GM23338 (cell line): ENCODE results near the gene GCSH. TPM values are rescaled to one million over a fixed set of nuclear protein-coding genes. Genes with fewer than 3 reads are reported as not detected.

Source experiments
- ATAC-seq: fragments of 200-7000 bp; cut with Tn5 transposase; 3 replicates; pipeline ENCODE4 v1.9.1; 2020
- DNase-seq: peaks from one replicate; pipeline ENCODE4 v3.0.0-alpha.2; 2015; ENCODE audit warnings: low spot score
- H2AFZ ChIP-seq: fragments of 200-600 bp; sonication (generic); 2 replicates; pipeline ENCODE4 v1.8.0; 2016; ENCODE audit warnings: antibody characterized with exemption, mild to moderate bottlenecking, moderate library complexity
- H3F3A ChIP-seq: fragments of 200-600 bp; sonication (generic); replicated peaks from 2 replicates; pipeline ENCODE4 v1.8.0; 2017; ENCODE audit warnings: antibody characterized with exemption, mixed run types, low read depth
- H3K27ac ChIP-seq: fragments of 200-600 bp; sonication (generic); 2 replicates; pipeline ENCODE4 v1.6.1; 2016; ENCODE audit warnings: low read depth
- H3K27me3 ChIP-seq: fragments of 200-600 bp; sonication (generic); 2 replicates; pipeline ENCODE4 v1.8.0; 2016; ENCODE audit warnings: mild to moderate bottlenecking, mixed run types, moderate library complexity; ENCODE audit not compliant: insufficient read depth
- H3K36me3 ChIP-seq: fragments of 200-600 bp; sonication (generic); 2 replicates; pipeline ENCODE4 v1.8.0; 2016; ENCODE audit warnings: mild to moderate bottlenecking; ENCODE audit not compliant: insufficient read depth
- H3K4me1 ChIP-seq: fragments of 200-600 bp; sonication (generic); 2 replicates; pipeline ENCODE4 v1.8.0; 2016; ENCODE audit warnings: mild to moderate bottlenecking, moderate library complexity; ENCODE audit not compliant: insufficient read depth
- H3K4me2 ChIP-seq: fragments of 200-600 bp; sonication (generic); 2 replicates; pipeline ENCODE4 v1.7.1; 2017; ENCODE audit warnings: mixed run types
- H3K4me3 ChIP-seq: fragments of 200-600 bp; sonication (generic); 2 replicates; pipeline ENCODE4 v1.6.1; 2016; ENCODE audit warnings: mixed run types
- H3K79me2 ChIP-seq: fragments of 200-600 bp; sonication (generic); replicated peaks from 2 replicates; pipeline ENCODE4 v1.8.0; 2017; ENCODE audit warnings: mild to moderate bottlenecking; ENCODE audit not compliant: insufficient read depth
- H3K9me2 ChIP-seq: fragments of 200-600 bp; sonication (generic); 2 replicates; pipeline ENCODE4 v1.8.0; 2017; ENCODE audit not compliant: insufficient read depth
- H4K20me1 ChIP-seq: fragments of 200-600 bp; sonication (generic); replicated peaks from 2 replicates; pipeline ENCODE4 v1.8.0; 2017; ENCODE audit warnings: mild to moderate bottlenecking; ENCODE audit not compliant: insufficient read depth
- H3K27ac Mint-ChIP-seq: 2 replicates; pipeline ENCODE4 v1.8.0; 2020; ENCODE audit warnings: inconsistent platforms, mild to moderate bottlenecking, moderate library complexity, mixed read lengths
- H3K27me3 Mint-ChIP-seq: 3 replicates; pipeline ENCODE4 v1.8.0; 2022; ENCODE audit warnings: low read depth, mild to moderate bottlenecking, moderate library complexity, mixed read lengths, inconsistent platforms; ENCODE audit not compliant: insufficient read depth, poor library complexity
- H3K36me3 Mint-ChIP-seq: 3 replicates; pipeline ENCODE4 v1.8.0; 2021; ENCODE audit warnings: low read depth, mild to moderate bottlenecking, inconsistent platforms, moderate library complexity, mixed read lengths
- H3K4me1 Mint-ChIP-seq: 3 replicates; pipeline ENCODE4 v1.8.0; 2020; ENCODE audit warnings: mild to moderate bottlenecking, inconsistent platforms, mixed read lengths
- H3K4me3 Mint-ChIP-seq: 3 replicates; pipeline ENCODE4 v1.8.0; 2021; ENCODE audit warnings: moderate library complexity, mild to moderate bottlenecking, inconsistent platforms, mixed read lengths
- H3K9me3 Mint-ChIP-seq: 3 replicates; pipeline ENCODE4 v1.8.0; 2020; ENCODE audit warnings: moderate library complexity, mild to moderate bottlenecking, inconsistent platforms, mixed read lengths
- CREB1 ChIP-seq: fragments of 250-450 bp; sonication (Bioruptor Pico); IDR thresholded peaks from 2 replicates; pipeline ENCODE4 v1.5.0; 2020; ENCODE audit warnings: low read depth, mild to moderate bottlenecking, moderate library complexity
- CTCF ChIP-seq, 2 experiments: fragments of 200-600 bp in 1 of 2; sonication (generic) in 1 of 2; conservative IDR thresholded peaks; 2 replicates each; pipeline versions ENCODE4 v1.5.1 to v1.6.1; 2016 to 2017; ENCODE audit warnings: antibody characterized with exemption in 2 of 2, low read depth in 2 of 2, mild to moderate bottlenecking in 2 of 2, moderate library complexity in 1 of 2
- EZH2 ChIP-seq: fragments of 200-600 bp; sonication (generic); IDR thresholded peaks from one replicate; pipeline ENCODE4 v1.8.0; 2017; ENCODE audit warnings: antibody characterized with exemption, mild to moderate bottlenecking, low read depth; ENCODE audit not compliant: unreplicated experiment
- EZH2phosphoT487 ChIP-seq: fragments of 200-600 bp; sonication (generic); IDR thresholded peaks from one replicate; pipeline ENCODE4 v1.8.1; 2018; ENCODE audit warnings: antibody characterized with exemption; ENCODE audit not compliant: unreplicated experiment
- JUNB ChIP-seq: IDR thresholded peaks from one replicate; pipeline ENCODE4 v1.6.1; 2016; ENCODE audit warnings: antibody characterized with exemption; ENCODE audit not compliant: unreplicated experiment
- NANOG ChIP-seq: IDR thresholded peaks from 2 replicates; pipeline ENCODE4 v1.6.1; 2016; ENCODE audit warnings: antibody characterized with exemption, borderline replicate concordance
- POLR2AphosphoS5 ChIP-seq: IDR thresholded peaks from 2 replicates; pipeline ENCODE4 v1.6.1; 2016; ENCODE audit warnings: antibody characterized with exemption, low read depth
- STAT1 ChIP-seq: IDR thresholded peaks from one replicate; pipeline ENCODE4 v1.6.1; 2016; ENCODE audit warnings: antibody characterized with exemption; ENCODE audit not compliant: unreplicated experiment
- ZNF114 ChIP-seq: fragments of 250-450 bp; sonication (Bioruptor Pico); IDR thresholded peaks from 2 replicates; pipeline ENCODE4 v1.5.0; 2020; ENCODE audit warnings: mild to moderate bottlenecking, moderate library complexity
- ZNF331 ChIP-seq: fragments of 250-450 bp; sonication (Bioruptor Pico); IDR thresholded peaks from 2 replicates; pipeline ENCODE4 v1.5.0; 2020; ENCODE audit warnings: low read depth, mild to moderate bottlenecking, moderate library complexity
- polyA plus RNA-seq: library from polyadenylated mRNA; unstranded; fragments of >200 nt; fragmentation: Nextera tagmentation; extraction: Ambion mirVana; gene quantifications from 2 replicates; pipeline ENCODE4 v1.2.1, GENCODE V29; 2016
- total RNA-seq: library from RNA; depleted of rRNA; stranded (reverse); fragments of >200 nt; shearing (Covaris generic); gene quantifications from 2 replicates; pipeline ENCODE4 v1.2.3, GENCODE V29; 2014
- TF ChIP-seq, protein P1 (sequence below): fragments of 250-450 bp; sonication (Bioruptor Pico); IDR thresholded peaks from 2 replicates; pipeline ENCODE4 v1.5.0; 2020; ENCODE audit warnings: mild to moderate bottlenecking, moderate library complexity
- TF ChIP-seq, protein P2 (sequence below): IDR thresholded peaks from one replicate; pipeline ENCODE4 v1.6.1; 2018; ENCODE audit warnings: antibody characterized with exemption; ENCODE audit not compliant: unreplicated experiment
- TF ChIP-seq, protein P3 (sequence below): IDR thresholded peaks from 2 replicates; pipeline ENCODE4 v1.6.1; 2016; ENCODE audit warnings: antibody characterized with exemption

GCSH gene
- total and polyA plus RNA-seq, 2 experiments from 2014 or later, result 118 to 389 TPM

DNA sequence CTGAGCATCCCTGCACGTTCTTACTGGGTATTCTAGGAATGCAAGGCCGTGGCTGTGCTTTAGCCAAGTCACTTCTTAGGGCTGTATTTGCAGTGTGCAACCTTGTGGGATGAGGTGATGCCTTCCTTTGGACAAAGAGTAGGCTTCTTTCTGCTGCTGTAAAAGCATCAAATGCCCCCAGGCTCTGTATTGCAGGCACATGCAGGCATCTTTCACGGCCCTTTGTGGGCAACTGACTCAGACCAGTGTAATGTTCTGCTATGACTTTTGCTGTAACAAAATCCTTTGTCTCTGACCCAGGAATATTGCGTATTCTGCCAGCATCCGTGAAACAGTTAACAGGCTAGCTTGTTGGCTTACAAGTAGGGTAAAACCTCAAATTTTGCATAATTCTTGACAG, 30.9 kb upstream of the GCSH start:
- TF ChIP-seq EZH2phosphoT487, result no peak
- no peak for TF ChIP-seq NANOG
- TF ChIP-seq, protein P1, sequence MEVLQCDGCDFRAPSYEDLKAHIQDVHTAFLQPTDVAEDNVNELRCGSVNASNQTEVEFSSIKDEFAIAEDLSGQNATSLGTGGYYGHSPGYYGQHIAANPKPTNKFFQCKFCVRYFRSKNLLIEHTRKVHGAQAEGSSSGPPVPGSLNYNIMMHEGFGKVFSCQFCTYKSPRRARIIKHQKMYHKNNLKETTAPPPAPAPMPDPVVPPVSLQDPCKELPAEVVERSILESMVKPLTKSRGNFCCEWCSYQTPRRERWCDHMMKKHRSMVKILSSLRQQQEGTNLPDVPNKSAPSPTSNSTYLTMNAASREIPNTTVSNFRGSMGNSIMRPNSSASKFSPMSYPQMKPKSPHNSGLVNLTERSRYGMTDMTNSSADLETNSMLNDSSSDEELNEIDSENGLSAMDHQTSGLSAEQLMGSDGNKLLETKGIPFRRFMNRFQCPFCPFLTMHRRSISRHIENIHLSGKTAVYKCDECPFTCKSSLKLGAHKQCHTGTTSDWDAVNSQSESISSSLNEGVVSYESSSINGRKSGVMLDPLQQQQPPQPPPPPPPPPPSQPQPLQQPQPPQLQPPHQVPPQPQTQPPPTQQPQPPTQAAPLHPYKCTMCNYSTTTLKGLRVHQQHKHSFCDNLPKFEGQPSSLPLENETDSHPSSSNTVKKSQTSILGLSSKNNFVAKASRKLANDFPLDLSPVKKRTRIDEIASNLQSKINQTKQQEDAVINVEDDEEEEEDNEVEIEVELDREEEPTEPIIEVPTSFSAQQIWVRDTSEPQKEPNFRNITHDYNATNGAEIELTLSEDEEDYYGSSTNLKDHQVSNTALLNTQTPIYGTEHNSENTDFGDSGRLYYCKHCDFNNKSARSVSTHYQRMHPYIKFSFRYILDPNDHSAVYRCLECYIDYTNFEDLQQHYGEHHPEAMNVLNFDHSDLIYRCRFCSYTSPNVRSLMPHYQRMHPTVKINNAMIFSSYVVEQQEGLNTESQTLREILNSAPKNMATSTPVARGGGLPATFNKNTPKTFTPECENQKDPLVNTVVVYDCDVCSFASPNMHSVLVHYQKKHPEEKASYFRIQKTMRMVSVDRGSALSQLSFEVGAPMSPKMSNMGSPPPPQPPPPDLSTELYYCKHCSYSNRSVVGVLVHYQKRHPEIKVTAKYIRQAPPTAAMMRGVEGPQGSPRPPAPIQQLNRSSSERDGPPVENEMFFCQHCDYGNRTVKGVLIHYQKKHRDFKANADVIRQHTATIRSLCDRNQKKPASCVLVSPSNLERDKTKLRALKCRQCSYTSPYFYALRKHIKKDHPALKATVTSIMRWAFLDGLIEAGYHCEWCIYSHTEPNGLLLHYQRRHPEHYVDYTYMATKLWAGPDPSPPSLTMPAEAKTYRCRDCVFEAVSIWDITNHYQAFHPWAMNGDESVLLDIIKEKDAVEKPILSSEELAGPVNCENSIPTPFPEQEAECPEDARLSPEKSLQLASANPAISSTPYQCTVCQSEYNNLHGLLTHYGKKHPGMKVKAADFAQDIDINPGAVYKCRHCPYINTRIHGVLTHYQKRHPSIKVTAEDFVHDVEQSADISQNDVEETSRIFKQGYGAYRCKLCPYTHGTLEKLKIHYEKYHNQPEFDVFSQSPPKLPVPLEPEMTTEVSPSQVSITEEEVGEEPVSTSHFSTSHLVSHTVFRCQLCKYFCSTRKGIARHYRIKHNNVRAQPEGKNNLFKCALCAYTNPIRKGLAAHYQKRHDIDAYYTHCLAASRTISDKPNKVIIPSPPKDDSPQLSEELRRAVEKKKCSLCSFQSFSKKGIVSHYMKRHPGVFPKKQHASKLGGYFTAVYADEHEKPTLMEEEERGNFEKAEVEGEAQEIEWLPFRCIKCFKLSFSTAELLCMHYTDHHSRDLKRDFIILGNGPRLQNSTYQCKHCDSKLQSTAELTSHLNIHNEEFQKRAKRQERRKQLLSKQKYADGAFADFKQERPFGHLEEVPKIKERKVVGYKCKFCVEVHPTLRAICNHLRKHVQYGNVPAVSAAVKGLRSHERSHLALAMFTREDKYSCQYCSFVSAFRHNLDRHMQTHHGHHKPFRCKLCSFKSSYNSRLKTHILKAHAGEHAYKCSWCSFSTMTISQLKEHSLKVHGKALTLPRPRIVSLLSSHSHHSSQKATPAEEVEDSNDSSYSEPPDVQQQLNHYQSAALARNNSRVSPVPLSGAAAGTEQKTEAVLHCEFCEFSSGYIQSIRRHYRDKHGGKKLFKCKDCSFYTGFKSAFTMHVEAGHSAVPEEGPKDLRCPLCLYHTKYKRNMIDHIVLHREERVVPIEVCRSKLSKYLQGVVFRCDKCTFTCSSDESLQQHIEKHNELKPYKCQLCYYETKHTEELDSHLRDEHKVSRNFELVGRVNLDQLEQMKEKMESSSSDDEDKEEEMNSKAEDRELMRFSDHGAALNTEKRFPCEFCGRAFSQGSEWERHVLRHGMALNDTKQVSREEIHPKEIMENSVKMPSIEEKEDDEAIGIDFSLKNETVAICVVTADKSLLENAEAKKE (CRISPR knock-in tag), result no peak
- TF ChIP-seq ZNF331 (CRISPR knock-in tag), result no peak
- TF ChIP-seq EZH2, result no peak
- no peak for TF ChIP-seq POLR2AphosphoS5
- TF ChIP-seq STAT1, result no peak
- TF ChIP-seq JUNB, result no peak
- TF ChIP-seq, protein P2, sequence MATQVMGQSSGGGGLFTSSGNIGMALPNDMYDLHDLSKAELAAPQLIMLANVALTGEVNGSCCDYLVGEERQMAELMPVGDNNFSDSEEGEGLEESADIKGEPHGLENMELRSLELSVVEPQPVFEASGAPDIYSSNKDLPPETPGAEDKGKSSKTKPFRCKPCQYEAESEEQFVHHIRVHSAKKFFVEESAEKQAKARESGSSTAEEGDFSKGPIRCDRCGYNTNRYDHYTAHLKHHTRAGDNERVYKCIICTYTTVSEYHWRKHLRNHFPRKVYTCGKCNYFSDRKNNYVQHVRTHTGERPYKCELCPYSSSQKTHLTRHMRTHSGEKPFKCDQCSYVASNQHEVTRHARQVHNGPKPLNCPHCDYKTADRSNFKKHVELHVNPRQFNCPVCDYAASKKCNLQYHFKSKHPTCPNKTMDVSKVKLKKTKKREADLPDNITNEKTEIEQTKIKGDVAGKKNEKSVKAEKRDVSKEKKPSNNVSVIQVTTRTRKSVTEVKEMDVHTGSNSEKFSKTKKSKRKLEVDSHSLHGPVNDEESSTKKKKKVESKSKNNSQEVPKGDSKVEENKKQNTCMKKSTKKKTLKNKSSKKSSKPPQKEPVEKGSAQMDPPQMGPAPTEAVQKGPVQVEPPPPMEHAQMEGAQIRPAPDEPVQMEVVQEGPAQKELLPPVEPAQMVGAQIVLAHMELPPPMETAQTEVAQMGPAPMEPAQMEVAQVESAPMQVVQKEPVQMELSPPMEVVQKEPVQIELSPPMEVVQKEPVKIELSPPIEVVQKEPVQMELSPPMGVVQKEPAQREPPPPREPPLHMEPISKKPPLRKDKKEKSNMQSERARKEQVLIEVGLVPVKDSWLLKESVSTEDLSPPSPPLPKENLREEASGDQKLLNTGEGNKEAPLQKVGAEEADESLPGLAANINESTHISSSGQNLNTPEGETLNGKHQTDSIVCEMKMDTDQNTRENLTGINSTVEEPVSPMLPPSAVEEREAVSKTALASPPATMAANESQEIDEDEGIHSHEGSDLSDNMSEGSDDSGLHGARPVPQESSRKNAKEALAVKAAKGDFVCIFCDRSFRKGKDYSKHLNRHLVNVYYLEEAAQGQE, result no peak
- no peak for TF ChIP-seq ZNF114 (CRISPR knock-in tag)
- TF ChIP-seq CTCF (conservative IDR thresholded peaks at IDR 0.05; ENCODE audit: low read depth in 2 of 2), result no peak
- no peak for TF ChIP-seq CREB1 (CRISPR knock-in tag)
- TF ChIP-seq, protein P3, sequence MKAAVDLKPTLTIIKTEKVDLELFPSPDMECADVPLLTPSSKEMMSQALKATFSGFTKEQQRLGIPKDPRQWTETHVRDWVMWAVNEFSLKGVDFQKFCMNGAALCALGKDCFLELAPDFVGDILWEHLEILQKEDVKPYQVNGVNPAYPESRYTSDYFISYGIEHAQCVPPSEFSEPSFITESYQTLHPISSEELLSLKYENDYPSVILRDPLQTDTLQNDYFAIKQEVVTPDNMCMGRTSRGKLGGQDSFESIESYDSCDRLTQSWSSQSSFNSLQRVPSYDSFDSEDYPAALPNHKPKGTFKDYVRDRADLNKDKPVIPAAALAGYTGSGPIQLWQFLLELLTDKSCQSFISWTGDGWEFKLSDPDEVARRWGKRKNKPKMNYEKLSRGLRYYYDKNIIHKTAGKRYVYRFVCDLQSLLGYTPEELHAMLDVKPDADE, result no peak
- DNase-seq, result no peak
- Mint-ChIP-seq H3K27me3 (peaks cover 2% of the 10 kb centered on the region), H3K36me3 (no peaks in the 10 kb centered on the region; the same call in 1 of the 3 replicates), H3K27ac (no peak overlapping the region), H3K4me1 (no peaks in the 10 kb centered on the region), H3K9me3 (no peaks in the 10 kb centered on the region), H3K4me3 (no peak overlapping the region)
- no peaks in the 10 kb centered on the region for H4K20me1 ChIP-seq
- H2AFZ ChIP-seq, result no peak overlapping the region
- no peaks in the 10 kb centered on the region for H3K9me2 ChIP-seq
- no peak overlapping the region for H3K27ac ChIP-seq
- no peak overlapping the region for H3K4me2 ChIP-seq
- no peaks in the 10 kb centered on the region for H3K27me3 ChIP-seq
- no peaks in the 10 kb centered on the region for H3K79me2 ChIP-seq
- H3K4me1 ChIP-seq, result no peaks in the 10 kb centered on the region
- H3K4me3 ChIP-seq, result no peak overlapping the region
- no peak for ATAC-seq
- no peaks in the 10 kb centered on the region for H3K36me3 ChIP-seq
- no peaks in the 10 kb centered on the region for H3F3A ChIP-seq
